Neutrophil (primary cell): ENCODE data around the gene TRMU.

Source experiments
- H3K27ac ChIP-seq: fragments of 200-600 bp; sonication (generic); 2 replicates; pipeline ENCODE4 v1.5.1; 2016; ENCODE audit warnings: mild to moderate bottlenecking, moderate library complexity
- H3K27me3 ChIP-seq: fragments of 200-600 bp; sonication (generic); 2 replicates; pipeline ENCODE4 v1.6.0; 2016; ENCODE audit warnings: mild to moderate bottlenecking
- H3K36me3 ChIP-seq: fragments of 200-600 bp; sonication (generic); 2 replicates; pipeline ENCODE4 v1.5.1; 2017
- H3K4me1 ChIP-seq, 2 experiments: fragments of 200-600 bp in 1 of 2; sonication (generic) in 1 of 2; 1 replicate in 1 of 2; 2 replicates in 1 of 2; pipeline versions ENCODE4 v1.5.1 to v1.6.1; 2013 to 2016; ENCODE audit warnings: low read depth in 1 of 2, low read length in 1 of 2, mild to moderate bottlenecking in 1 of 2, moderate library complexity in 1 of 2; ENCODE audit not compliant: control insufficient read depth in 1 of 2, insufficient read depth in 1 of 2
- H3K4me3 ChIP-seq, 2 experiments: fragments of 200-600 bp in 1 of 2; sonication (generic) in 1 of 2; 1 replicate in 1 of 2; 2 replicates in 1 of 2; pipeline ENCODE4 v1.5.1; 2013 to 2016; ENCODE audit warnings: low read depth in 1 of 2, low read length in 1 of 2, mild to moderate bottlenecking in 1 of 2, moderate library complexity in 1 of 2
- H3K9me3 ChIP-seq: fragments of 200-600 bp; sonication (generic); 2 replicates; pipeline ENCODE4 v1.5.1; 2016
- CTCF ChIP-seq: fragments of 200-600 bp; sonication (generic); IDR thresholded peaks from 2 replicates; pipeline ENCODE4 v1.5.1; 2016; ENCODE audit warnings: antibody characterized with exemption

TRMU gene

GRCh38 chr22:46288846-46289243 is 46.7 kb upstream of the TRMU start:
- peaks cover 59% of the 10 kb centered on the region for H3K36me3 ChIP-seq
- no peak for TF ChIP-seq CTCF
- H3K9me3 ChIP-seq = no peaks in the 10 kb centered on the region
- peaks cover 25 to 30% of the 10 kb centered on the region in 2 experiments for H3K4me1 ChIP-seq
- peak overlapping the region; percentile 89 for H3K27ac ChIP-seq
- H3K27me3 ChIP-seq = no peaks in the 10 kb centered on the region
- peak overlapping the region; percentile 61 to 65 for H3K4me3 ChIP-seq

- Histone ChIP-seq H3K27me3 (no peaks in the 10 kb centered on the region), H3K4me3 (no peak overlapping the region), H3K4me1 (peaks cover 25 to 30% of the 10 kb centered on the region in 2 experiments), H3K9me3 (no peaks in the 10 kb centered on the region), H3K36me3 (peaks cover 55% of the 10 kb centered on the region), H3K27ac (peak overlapping the region; percentile 89)
- TF ChIP-seq CTCF = no peak
These were observed 46.1 kb upstream of the TRMU start for GRCh38 chr22:46289244-46289891.

GRCh38 chr22:46290121-46290842 is 45.2 kb upstream of the TRMU start:
- no peaks in the 10 kb centered on the region for H3K27me3 ChIP-seq
- H3K36me3 ChIP-seq = peaks cover 48% of the 10 kb centered on the region
- H3K4me1 ChIP-seq = peaks cover 28 to 37% of the 10 kb centered on the region in 2 experiments
- H3K9me3 ChIP-seq = no peaks in the 10 kb centered on the region
- no peak for TF ChIP-seq CTCF
- no peak overlapping the region for H3K4me3 ChIP-seq
- no peak overlapping the region for H3K27ac ChIP-seq

GRCh38 chr22:46290843-46291785 is 44.4 kb upstream of the TRMU start:
- peaks cover 36 to 45% of the 10 kb centered on the region in 2 experiments for H3K4me1 ChIP-seq

More at GRCh38 chr22:46290843-46291785, 44.4 kb upstream of the TRMU start:
- H3K36me3 ChIP-seq = peaks cover 47% of the 10 kb centered on the region
- H3K9me3 ChIP-seq = no peaks in the 10 kb centered on the region
- no peak for TF ChIP-seq CTCF
- no peak overlapping the region for H3K4me3 ChIP-seq
- H3K27me3 ChIP-seq = no peaks in the 10 kb centered on the region
- H3K27ac ChIP-seq = no peak overlapping the region
